ENCODE measurements around the gene TAB3.

TAB3 gene

DNA sequence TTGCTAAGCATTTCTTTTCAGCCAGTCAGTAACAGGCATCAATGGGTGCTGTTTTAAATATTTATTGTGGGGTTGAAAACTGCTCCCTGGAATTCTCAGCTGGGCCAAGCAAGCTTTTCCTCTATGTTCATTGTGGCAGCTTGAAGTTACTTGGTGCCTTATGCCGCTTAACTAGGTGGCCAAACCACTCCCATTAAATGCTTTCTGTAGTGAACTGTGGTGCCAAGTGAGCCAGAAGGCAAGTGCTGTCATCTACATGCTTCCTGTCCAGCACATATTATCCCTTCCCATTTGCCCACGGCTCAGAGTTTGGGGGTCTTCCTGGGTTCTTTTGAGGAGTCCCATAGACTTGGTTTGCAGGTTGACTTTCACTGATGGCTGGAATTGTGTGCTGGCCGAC, 64.8 kb downstream of the TAB3 start:
- no peak overlapping the region for H3K9ac ChIP-seq
- H3K79me2 ChIP-seq (ENCODE audit: insufficient read depth, low read depth): no peaks in the 10 kb centered on the region
- no peaks in the 10 kb centered on the region for H3K36me3 ChIP-seq (ENCODE audit: insufficient read depth)
- no peaks in the 10 kb centered on the region for H3K27me3 ChIP-seq (ENCODE audit: insufficient read depth, low read depth)
- no peak overlapping the region for H3K27ac ChIP-seq
- H3K4me3 ChIP-seq (IDR thresholded peaks at IDR 0.05; ENCODE audit: insufficient read depth, low read depth, low read length): no peak overlapping the region
- H3K4me2 ChIP-seq: no peak overlapping the region
- peaks cover 4% of the 10 kb centered on the region for H3K4me1 ChIP-seq (ENCODE audit: low read depth, poor library complexity, severe bottlenecking)
- H2AFZ ChIP-seq (ENCODE audit: low read depth): no peak overlapping the region
- TF ChIP-seq, protein P1, sequence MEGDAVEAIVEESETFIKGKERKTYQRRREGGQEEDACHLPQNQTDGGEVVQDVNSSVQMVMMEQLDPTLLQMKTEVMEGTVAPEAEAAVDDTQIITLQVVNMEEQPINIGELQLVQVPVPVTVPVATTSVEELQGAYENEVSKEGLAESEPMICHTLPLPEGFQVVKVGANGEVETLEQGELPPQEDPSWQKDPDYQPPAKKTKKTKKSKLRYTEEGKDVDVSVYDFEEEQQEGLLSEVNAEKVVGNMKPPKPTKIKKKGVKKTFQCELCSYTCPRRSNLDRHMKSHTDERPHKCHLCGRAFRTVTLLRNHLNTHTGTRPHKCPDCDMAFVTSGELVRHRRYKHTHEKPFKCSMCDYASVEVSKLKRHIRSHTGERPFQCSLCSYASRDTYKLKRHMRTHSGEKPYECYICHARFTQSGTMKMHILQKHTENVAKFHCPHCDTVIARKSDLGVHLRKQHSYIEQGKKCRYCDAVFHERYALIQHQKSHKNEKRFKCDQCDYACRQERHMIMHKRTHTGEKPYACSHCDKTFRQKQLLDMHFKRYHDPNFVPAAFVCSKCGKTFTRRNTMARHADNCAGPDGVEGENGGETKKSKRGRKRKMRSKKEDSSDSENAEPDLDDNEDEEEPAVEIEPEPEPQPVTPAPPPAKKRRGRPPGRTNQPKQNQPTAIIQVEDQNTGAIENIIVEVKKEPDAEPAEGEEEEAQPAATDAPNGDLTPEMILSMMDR (conservative IDR thresholded peaks at IDR 0.05; ENCODE audit: low read depth, low read length): no peak
- no peaks in the 10 kb centered on the region for H4K20me1 ChIP-seq (ENCODE audit: insufficient read depth)

DNA sequence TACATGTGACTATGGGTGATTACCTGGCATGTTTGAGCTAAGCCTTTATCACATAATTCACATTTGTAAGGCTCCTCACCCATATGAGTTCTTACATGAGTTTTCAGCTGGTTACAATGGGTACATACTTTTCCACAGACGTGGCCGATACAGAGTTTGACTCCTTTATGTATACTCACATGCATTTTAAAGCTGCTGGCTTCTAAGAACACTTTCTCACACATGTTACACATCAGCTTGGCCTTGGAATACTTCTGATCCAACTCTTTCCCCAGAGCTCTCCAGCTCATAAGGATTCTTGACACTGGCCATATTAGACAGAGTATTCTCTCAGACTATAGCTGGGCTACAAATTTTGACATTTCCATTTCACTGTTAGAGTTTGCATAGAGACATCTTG, 66.3 kb downstream of the TAB3 start:
- no peak overlapping the region for H3K4me3 ChIP-seq (IDR thresholded peaks at IDR 0.05; ENCODE audit: insufficient read depth, low read depth, low read length)
- no peaks in the 10 kb centered on the region for H3K79me2 ChIP-seq (ENCODE audit: insufficient read depth, low read depth)
- no peak overlapping the region for H3K9ac ChIP-seq
- H3K27me3 ChIP-seq (ENCODE audit: insufficient read depth, low read depth): no peaks in the 10 kb centered on the region
- no peak overlapping the region for H2AFZ ChIP-seq (ENCODE audit: low read depth)
- peaks cover 6% of the 10 kb centered on the region for H3K4me1 ChIP-seq (ENCODE audit: low read depth, poor library complexity, severe bottlenecking)
- TF ChIP-seq, protein P1 (conservative IDR thresholded peaks at IDR 0.05; ENCODE audit: low read depth, low read length): no peak
- H3K27ac ChIP-seq: no peak overlapping the region
- no peaks in the 10 kb centered on the region for H4K20me1 ChIP-seq (ENCODE audit: insufficient read depth)
- H3K4me2 ChIP-seq: no peak overlapping the region
- no peaks in the 10 kb centered on the region for H3K36me3 ChIP-seq (ENCODE audit: insufficient read depth)

DNA sequence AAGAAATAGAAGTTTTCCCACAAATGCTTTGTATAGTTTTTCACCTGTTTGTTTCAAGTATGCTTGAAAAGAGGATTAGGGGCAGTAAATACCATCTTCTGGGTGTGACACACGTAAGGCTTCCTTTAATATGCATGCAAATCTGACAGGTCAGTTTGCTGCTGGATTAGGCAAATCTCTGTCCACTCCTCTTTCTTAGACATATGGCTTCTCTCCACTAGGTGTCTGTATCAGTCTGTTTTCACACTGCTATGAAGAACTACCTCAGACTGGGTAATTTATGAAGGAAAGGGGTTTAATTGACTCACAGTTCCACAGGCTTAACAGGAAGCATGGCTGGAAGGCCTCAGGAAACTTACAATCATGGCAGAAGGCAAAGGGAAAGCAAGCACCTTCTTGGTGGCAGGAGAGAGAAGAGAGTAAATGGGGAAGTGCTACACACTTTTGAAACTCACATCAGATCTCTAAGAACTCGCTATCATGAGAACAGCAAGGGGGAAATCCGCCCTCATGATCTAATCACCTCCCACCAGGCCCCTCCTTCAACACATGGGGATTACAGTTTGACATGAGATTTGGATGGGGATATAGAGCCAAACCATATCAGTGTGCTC, 66.9 kb downstream of the TAB3 start:
- H2AFZ ChIP-seq (ENCODE audit: low read depth): no peak overlapping the region
- TF ChIP-seq, protein P1 (conservative IDR thresholded peaks at IDR 0.05; ENCODE audit: low read depth, low read length): no peak
- no peaks in the 10 kb centered on the region for H3K27me3 ChIP-seq (ENCODE audit: insufficient read depth, low read depth)
- H3K9ac ChIP-seq: no peak overlapping the region
- no peaks in the 10 kb centered on the region for H3K36me3 ChIP-seq (ENCODE audit: insufficient read depth)
- H3K4me1 ChIP-seq (ENCODE audit: low read depth, poor library complexity, severe bottlenecking): peaks cover 6% of the 10 kb centered on the region
- no peak overlapping the region for H3K27ac ChIP-seq
- H4K20me1 ChIP-seq (ENCODE audit: insufficient read depth): no peaks in the 10 kb centered on the region
- no peaks in the 10 kb centered on the region for H3K79me2 ChIP-seq (ENCODE audit: insufficient read depth, low read depth)
- no peak overlapping the region for H3K4me2 ChIP-seq
- H3K4me3 ChIP-seq (IDR thresholded peaks at IDR 0.05; ENCODE audit: insufficient read depth, low read depth, low read length): no peak overlapping the region

DNA sequence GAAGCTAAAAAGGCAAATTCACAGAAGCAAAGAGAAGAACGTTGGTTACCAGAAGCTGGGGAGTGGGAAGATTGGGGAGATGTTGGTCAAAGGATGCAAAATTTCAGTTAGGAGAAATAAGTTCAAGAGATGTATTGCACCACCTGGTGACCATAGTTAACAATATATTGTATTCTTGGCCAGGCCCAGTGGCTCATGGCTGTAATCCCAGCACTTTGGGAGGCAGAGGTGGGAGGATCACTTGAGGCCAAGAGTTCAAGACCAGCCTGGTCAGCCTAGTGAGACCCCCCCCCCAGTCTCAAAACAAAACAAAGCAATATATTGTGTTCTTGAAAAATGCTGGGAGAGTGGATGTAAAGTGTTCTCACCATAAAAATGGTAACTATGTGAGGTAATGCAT, 67.9 kb downstream of the TAB3 start:
- H3K36me3 ChIP-seq (ENCODE audit: insufficient read depth): no peaks in the 10 kb centered on the region
- H3K27ac ChIP-seq: no peak overlapping the region
- H3K9ac ChIP-seq: no peak overlapping the region
- no peak overlapping the region for H3K4me3 ChIP-seq (IDR thresholded peaks at IDR 0.05; ENCODE audit: insufficient read depth, low read depth, low read length)
- peaks cover 6% of the 10 kb centered on the region for H3K4me1 ChIP-seq (ENCODE audit: low read depth, poor library complexity, severe bottlenecking)
- TF ChIP-seq, protein P1 (conservative IDR thresholded peaks at IDR 0.05; ENCODE audit: low read depth, low read length): no peak
- H4K20me1 ChIP-seq (ENCODE audit: insufficient read depth): no peaks in the 10 kb centered on the region
- H3K27me3 ChIP-seq (ENCODE audit: insufficient read depth, low read depth): no peaks in the 10 kb centered on the region
- no peaks in the 10 kb centered on the region for H3K79me2 ChIP-seq (ENCODE audit: insufficient read depth, low read depth)
- H2AFZ ChIP-seq (ENCODE audit: low read depth): no peak overlapping the region
- H3K4me2 ChIP-seq: no peak overlapping the region
